K562 (cell line): ENCODE measurements around the gene SOCS2. TPM values are rescaled to one million over a fixed set of nuclear protein-coding genes. Genes with fewer than 3 reads are reported as not detected.

ENCODE experiments used
- ATAC-seq: fragments of 200-7000 bp; cut with Tn5 transposase; 3 replicates; pipeline ENCODE4 v1.9.1; 2020; ENCODE audit warnings: moderate library complexity
- BruUV-seq: library from RNA; stranded (reverse); fragments of 400-500 nt; replicated peaks from 2 replicates; lab custom pipeline; 2021; lab: Mats Ljungman, UMichigan
- CTCF ChIA-PET: fragments of 300-600 bp; formaldehyde crosslinking; extraction: SDS; loops from one replicate; lab custom pipeline; 2021; ENCODE audit warnings: low intra/inter-chr PET ratio; lab: Yijun Ruan, JAX
- POLR2A ChIA-PET: fragments of 300-600, 350-650 bp; sonication (Branson Sonifier 250); formaldehyde crosslinking; extraction: SDS; loops from one replicate; lab custom pipeline; 2021; ENCODE audit warnings: antibody characterized with exemption, inconsistent platforms; lab: Yijun Ruan, JAX
- DNase-seq, 4 experiments: peaks; one replicate each; pipeline versions ENCODE4 v3.0.0 to v3.0.0-alpha.2; 2011 to 2018; ENCODE audit warnings: low spot score in 3 of 4, mixed read lengths in 3 of 4; ENCODE audit errors: extremely low read depth in 1 of 4
- FAIRE-seq: peaks from 2 replicates; lab custom pipeline; 2011; peaks lifted over from hg19 to GRCh38; lab: Jason Lieb, UNC
- H2AFZ ChIP-seq: 2 replicates; pipeline ENCODE4 v1.6.0; 2011; ENCODE audit warnings: low read depth, low read length, control low read depth, inconsistent platforms
- H3K27ac ChIP-seq: fragments of 200-600 bp; 3 replicates; pipeline ENCODE4 v1.8.0; 2011; ENCODE audit warnings: low read depth, mild to moderate bottlenecking, control low read depth, inconsistent platforms, low read length, moderate library complexity, mixed read lengths; ENCODE audit errors: extremely low read depth
- H3K27me3 ChIP-seq, 2 experiments: fragments of 300-600 bp in 1 of 2; 2 replicates in 1 of 2; 3 replicates in 1 of 2; pipeline versions ENCODE4 v1.6.0 to v1.8.0; 2011; ENCODE audit warnings: inconsistent platforms in 2 of 2, low read length in 2 of 2, mild to moderate bottlenecking in 1 of 2, mixed read lengths in 1 of 2, moderate library complexity in 1 of 2; ENCODE audit not compliant: control insufficient read depth in 2 of 2, insufficient read depth in 2 of 2
- H3K36me3 ChIP-seq: fragments of 300-600 bp; 3 replicates; pipeline ENCODE4 v1.8.0; 2011; ENCODE audit warnings: mild to moderate bottlenecking, low read length, inconsistent platforms; ENCODE audit not compliant: control insufficient read depth, insufficient read depth
- H3K4me1 ChIP-seq, 2 experiments: fragments of 200-600 bp in 1 of 2; replicated peaks in 1 of 2; 2 replicates in 1 of 2; 3 replicates in 1 of 2; pipeline versions ENCODE4 v1.5.1 to v1.8.0; 2011; ENCODE audit warnings: inconsistent platforms in 2 of 2, low read length in 2 of 2, mild to moderate bottlenecking in 1 of 2, mixed read lengths in 1 of 2, moderate library complexity in 1 of 2; ENCODE audit not compliant: control insufficient read depth in 2 of 2, insufficient read depth in 2 of 2
- H3K4me2 ChIP-seq: 2 replicates; pipeline ENCODE4 v1.6.1; 2011; ENCODE audit warnings: low read length, control low read depth, inconsistent platforms, mixed read lengths; ENCODE audit not compliant: insufficient read depth
- H3K4me3 ChIP-seq: fragments of 200-600 bp; sonication (generic), shearing (Covaris generic); 2 replicates; pipeline ENCODE4 v1.5.1; 2016; ENCODE audit warnings: control low read depth, inconsistent platforms
- H3K79me2 ChIP-seq: fragments of 200-600 bp; 3 replicates; pipeline ENCODE4 v1.8.0; 2011; ENCODE audit warnings: low read length, inconsistent platforms; ENCODE audit not compliant: control insufficient read depth, insufficient read depth
- H3K9ac ChIP-seq, 2 experiments: 2 replicates each; pipeline versions ENCODE4 v1.6.0 to v1.6.1; 2011; ENCODE audit warnings: low read depth in 2 of 2, low read length in 2 of 2, control low read depth in 1 of 2, inconsistent platforms in 1 of 2, mild to moderate bottlenecking in 1 of 2, mixed read lengths in 1 of 2; ENCODE audit not compliant: insufficient read depth in 1 of 2
- H3K9me1 ChIP-seq: one replicate; pipeline ENCODE4 v1.6.0; 2011; ENCODE audit warnings: inconsistent platforms, mild to moderate bottlenecking, low read length, moderate library complexity; ENCODE audit not compliant: control insufficient read depth, insufficient read depth
- H3K9me3 ChIP-seq: replicated peaks from 2 replicates; pipeline ENCODE4 v1.5.1; 2011; ENCODE audit warnings: low read depth, low read length, inconsistent platforms; ENCODE audit not compliant: control insufficient read depth, insufficient read depth
- H4K20me1 ChIP-seq: replicated peaks from 2 replicates; pipeline ENCODE4 v1.6.1; 2011; ENCODE audit warnings: low read length, inconsistent platforms, mixed read lengths; ENCODE audit not compliant: control insufficient read depth, insufficient read depth
- HINFP ChIP-seq: fragments of 450-650 bp; conservative IDR thresholded peaks from 2 replicates; pipeline ENCODE4 v1.6.1; 2016; ENCODE audit warnings: missing genetic modification characterization, low read depth, mild to moderate bottlenecking, control low read depth, missing compliant biosample characterization
- ID3 ChIP-seq, 2 experiments: fragments of 250-450 bp in 1 of 2; fragments of 450-650 bp in 1 of 2; sonication (Bioruptor Pico) in 1 of 2; IDR thresholded peaks; 2 replicates each; pipeline versions ENCODE4 v1.6.1 to v1.8.0; 2016 to 2021; ENCODE audit warnings: mild to moderate bottlenecking in 2 of 2, moderate library complexity in 2 of 2, missing compliant biosample characterization in 1 of 2, missing genetic modification characterization in 1 of 2
- ILK ChIP-seq: fragments of 450-650 bp; IDR thresholded peaks from 2 replicates; pipeline ENCODE4 v1.6.1; 2016; ENCODE audit warnings: missing genetic modification characterization, low read depth, mild to moderate bottlenecking, missing compliant biosample characterization, moderate library complexity, borderline replicate concordance
- MTA2 ChIP-seq: fragments of 450-650 bp; IDR thresholded peaks from 2 replicates; pipeline ENCODE4 v1.6.1; 2016; ENCODE audit warnings: low read depth
- WGBS: fragments of 100-300 bp; shearing (Covaris generic); methylation state at CpG from one replicate; pipeline ENCODE4 v1.1.6; 2016; ENCODE audit warnings: low coverage, mixed read lengths; ENCODE audit not compliant: insufficient coverage; ENCODE audit errors: missing lambda C conversion rate; 5-methylcytosine and 5-hydroxymethylcytosine counted together
- in situ Hi-C: fragments of 300-500 bp; cut with MboI; formaldehyde crosslinking; loops from 4 replicates; pipeline ENCODE4 v1.15.0; 2018; ENCODE audit warnings: inconsistent platforms, mixed read lengths
- intact Hi-C: fragments of 100-400 bp; cut with micrococcal nuclease; formaldehyde crosslinking; loops from 2 replicates; pipeline ENCODE4 v1.14.2; 2022
- polyA plus RNA-seq, 8 experiments: library from polyadenylated mRNA; depleted of rRNA in 4 of 8; stranded (reverse) in 5 of 8; unstranded in 3 of 8; fragments of >200 nt; fragmentation: Nextera tagmentation in 2 of 8; fragmentation: Illumina TruSeq in 1 of 8; extraction: Ambion mirVana in 2 of 8; extraction: Trizol in 1 of 8; gene quantifications; 2 replicates each; pipeline versions ENCODE4 v1.2.1 to v1.2.3, GENCODE V29; 2011 to 2014; ENCODE audit warnings: inconsistent platforms in 1 of 8, missing spikeins in 1 of 8
- total RNA-seq, 7 experiments: library from RNA; depleted of rRNA in 6 of 7; stranded (reverse); fragments of >200 nt in 6 of 7; fragmentation: Illumina TruSeq in 2 of 7; extraction: Trizol in 2 of 7; gene quantifications; 2 replicates each; pipeline versions ENCODE4 v1.2.1 to v1.2.3, GENCODE V29; 2011 to 2021; ENCODE audit warnings: low replicate concordance in 1 of 7

Gene SOCS2
- total and polyA plus RNA-seq, 9 of the 15 experiments (the other 6 are each of a cell fraction or from before 2014, with no cell fraction given), result 37.0 to 162 (median 98.7) TPM

- TF ChIP-seq ID3 (CRISPR knock-in tag; IDR thresholded peaks at IDR 0.05), result no peak
- no peak for TF ChIP-seq ID3 (tag; IDR thresholded peaks at IDR 0.05)
- TF ChIP-seq, all 486 proteins: peak for 0
These were observed 37.1 kb downstream of the SOCS2 start (continued) for GRCh38 chr12:93609281-93610192.

- no peaks in the 10 kb centered on the region for H3K27me3 ChIP-seq
- no peak for FAIRE-seq
- BruUV-seq, result no TSS peak
- H3K36me3 ChIP-seq, result no peaks in the 10 kb centered on the region
- DNase-seq, result no peak
- H3K9me1 ChIP-seq, result no peaks in the 10 kb centered on the region
- no peak for ATAC-seq
- H3K9me3 ChIP-seq, result no peaks in the 10 kb centered on the region
- H2AFZ ChIP-seq, result no peak overlapping the region
- in situ Hi-C loops (no loop called here), intact Hi-C loops (no loop called here)
- 53% methylated on average over 4 of the region's 4 CpGs for WGBS
- H3K4me2 ChIP-seq, result no peak overlapping the region
- ChIA-PET CTCF (no interaction called here), POLR2A (no interaction called here)
- no peaks in the 10 kb centered on the region for H4K20me1 ChIP-seq
- no peak overlapping the region for H3K9ac ChIP-seq
- H3K4me1 ChIP-seq, result peaks cover 0 to 2% of the 10 kb centered on the region in 2 experiments; a peak in 2 of 5 replicates
- TF ChIP-seq MTA2 (no peak), HINFP (tag) (no peak), ILK (tag) (no peak)
- no peak overlapping the region for H3K27ac ChIP-seq
- no peak overlapping the region for H3K4me3 ChIP-seq
- no peaks in the 10 kb centered on the region for H3K79me2 ChIP-seq
These were observed 40.3 kb downstream of the SOCS2 start for GRCh38 chr12:93612776-93613175.
